Measurements from ENCODE around the gene NAALADL2. TPM values are rescaled to one million over a fixed set of nuclear protein-coding genes. Genes with fewer than 3 reads are reported as not detected.

Gene NAALADL2
- total and polyA plus RNA-seq, 2 donors (not counting 1 experiment from before 2014, with no cell fraction given), result 8.8 to 11.6 TPM

DNA sequence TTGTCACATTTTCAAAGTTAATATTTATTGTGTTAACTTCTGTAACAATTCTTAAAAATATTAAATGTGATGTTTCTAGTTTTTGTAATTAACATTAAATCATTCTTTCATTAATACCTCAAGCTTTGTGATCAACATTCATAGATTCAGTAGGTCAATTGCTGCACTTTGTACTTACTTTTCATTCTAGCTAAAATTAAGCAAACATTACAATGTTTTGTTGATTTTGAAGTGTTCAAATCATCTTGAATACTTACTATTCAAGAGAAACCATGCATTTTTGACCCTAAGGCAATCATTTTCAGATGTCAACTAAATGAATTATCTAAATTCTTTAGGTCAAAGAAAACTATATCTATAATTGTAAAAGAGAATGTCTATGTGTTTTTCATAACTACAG, 933.1 kb downstream of the NAALADL2 start:
- Histone ChIP-seq H3K4me2 (ENCODE audit: extremely low read depth, insufficient read depth, low read length) (no peak overlapping the region), H3K79me2 (ENCODE audit: control insufficient read depth, insufficient read depth, low read length) (no peaks in the 10 kb centered on the region), H4K20me1 (ENCODE audit: control insufficient read depth, extremely low read depth, insufficient read depth, low read length) (no peaks in the 10 kb centered on the region), H3K9me3 (ENCODE audit: control insufficient read depth, insufficient read depth, low read depth, low read length) (no peaks in the 10 kb centered on the region), H3K4me1 (ENCODE audit: control insufficient read depth, extremely low read depth, insufficient read depth, low read length) (no peaks in the 10 kb centered on the region), H3K27me3 (ENCODE audit: control insufficient read depth, insufficient read depth, low read length) (no peaks in the 10 kb centered on the region), H3K9ac (ENCODE audit: insufficient read depth, low read length) (no peak overlapping the region), H3K27ac (ENCODE audit: insufficient read depth, low read length) (no peak overlapping the region), H2AFZ (ENCODE audit: low read length) (no peak overlapping the region), H3K36me3 (ENCODE audit: control insufficient read depth, insufficient read depth, low read length) (no peaks in the 10 kb centered on the region), H3K4me3 (replicated peaks in 1 of 4; ENCODE audit: control extremely low read depth in 1 of 4, insufficient read depth in 1 of 4, low read depth in 3 of 4, low read length in 4 of 4) (no peak overlapping the region)
- no peak for DNase-seq (ENCODE audit: low read depth in 2 of 2)
- TF ChIP-seq, protein P1, sequence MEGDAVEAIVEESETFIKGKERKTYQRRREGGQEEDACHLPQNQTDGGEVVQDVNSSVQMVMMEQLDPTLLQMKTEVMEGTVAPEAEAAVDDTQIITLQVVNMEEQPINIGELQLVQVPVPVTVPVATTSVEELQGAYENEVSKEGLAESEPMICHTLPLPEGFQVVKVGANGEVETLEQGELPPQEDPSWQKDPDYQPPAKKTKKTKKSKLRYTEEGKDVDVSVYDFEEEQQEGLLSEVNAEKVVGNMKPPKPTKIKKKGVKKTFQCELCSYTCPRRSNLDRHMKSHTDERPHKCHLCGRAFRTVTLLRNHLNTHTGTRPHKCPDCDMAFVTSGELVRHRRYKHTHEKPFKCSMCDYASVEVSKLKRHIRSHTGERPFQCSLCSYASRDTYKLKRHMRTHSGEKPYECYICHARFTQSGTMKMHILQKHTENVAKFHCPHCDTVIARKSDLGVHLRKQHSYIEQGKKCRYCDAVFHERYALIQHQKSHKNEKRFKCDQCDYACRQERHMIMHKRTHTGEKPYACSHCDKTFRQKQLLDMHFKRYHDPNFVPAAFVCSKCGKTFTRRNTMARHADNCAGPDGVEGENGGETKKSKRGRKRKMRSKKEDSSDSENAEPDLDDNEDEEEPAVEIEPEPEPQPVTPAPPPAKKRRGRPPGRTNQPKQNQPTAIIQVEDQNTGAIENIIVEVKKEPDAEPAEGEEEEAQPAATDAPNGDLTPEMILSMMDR (conservative IDR thresholded peaks at IDR 0.05 in 1 of 2, IDR thresholded peaks at IDR 0.05 in 1 of 2; ENCODE audit: low read depth in 1 of 2, low read length in 2 of 2), result no peak
- no peak for TF ChIP-seq EZH2 (IDR thresholded peaks at IDR 0.05; ENCODE audit: low read length, missing control alignments)

DNA sequence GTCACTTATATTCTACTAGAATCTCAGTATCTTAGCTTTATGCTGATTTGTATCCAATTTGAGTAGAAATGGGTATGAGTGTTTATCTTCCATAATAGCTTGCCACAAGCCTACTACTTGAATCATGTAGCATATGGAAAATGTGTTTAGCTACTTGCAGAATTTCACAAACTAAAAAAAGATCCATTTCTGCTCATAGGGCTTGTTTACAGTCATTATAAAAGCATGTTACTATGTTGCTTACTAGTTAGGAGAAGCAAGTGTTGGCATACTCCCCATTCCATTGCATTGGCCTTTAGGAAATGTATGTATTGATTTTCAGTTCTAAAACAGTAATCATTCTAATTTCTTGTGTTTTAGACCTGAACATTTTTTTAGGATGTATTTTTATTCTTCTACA, 939.2 kb downstream of the NAALADL2 start:
- TF ChIP-seq, protein P1 (conservative IDR thresholded peaks at IDR 0.05 in 1 of 2, IDR thresholded peaks at IDR 0.05 in 1 of 2; ENCODE audit: low read depth in 1 of 2, low read length in 2 of 2), result no peak
- no peak for TF ChIP-seq EZH2 (IDR thresholded peaks at IDR 0.05; ENCODE audit: low read length, missing control alignments)

DNA sequence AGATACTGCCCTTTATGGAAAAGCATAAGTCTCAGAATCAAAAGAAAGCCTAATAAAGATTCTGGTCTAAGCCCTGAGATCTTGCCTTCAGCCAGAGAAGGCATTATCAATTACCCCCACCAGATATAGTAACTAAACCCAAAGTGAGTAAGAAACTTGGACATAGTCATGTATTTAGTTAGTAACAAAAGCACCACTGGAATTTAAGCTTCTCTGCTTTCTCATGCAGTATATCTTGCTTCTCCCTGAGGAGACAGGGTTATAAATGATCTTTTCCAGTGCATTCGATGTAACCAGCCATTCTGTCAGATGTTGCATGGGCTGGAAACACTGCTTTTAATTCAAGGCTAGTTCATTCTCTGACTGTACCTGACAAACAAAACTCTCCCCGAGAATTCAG, 946.7 kb downstream of the NAALADL2 start:
- Histone ChIP-seq H4K20me1 (ENCODE audit: control insufficient read depth, extremely low read depth, insufficient read depth, low read length) (no peaks in the 10 kb centered on the region), H3K27me3 (ENCODE audit: control insufficient read depth, insufficient read depth, low read length) (no peaks in the 10 kb centered on the region), H3K4me1 (ENCODE audit: control insufficient read depth, extremely low read depth, insufficient read depth, low read length) (no peaks in the 10 kb centered on the region), H3K4me2 (ENCODE audit: extremely low read depth, insufficient read depth, low read length) (no peak overlapping the region), H3K4me3 (replicated peaks in 1 of 4; ENCODE audit: control extremely low read depth in 1 of 4, insufficient read depth in 1 of 4, low read depth in 3 of 4, low read length in 4 of 4) (no peak overlapping the region), H3K9ac (ENCODE audit: insufficient read depth, low read length) (no peak overlapping the region), H3K79me2 (ENCODE audit: control insufficient read depth, insufficient read depth, low read length) (no peaks in the 10 kb centered on the region), H2AFZ (ENCODE audit: low read length) (no peak overlapping the region), H3K27ac (ENCODE audit: insufficient read depth, low read length) (no peak overlapping the region), H3K36me3 (ENCODE audit: control insufficient read depth, insufficient read depth, low read length) (no peaks in the 10 kb centered on the region), H3K9me3 (ENCODE audit: control insufficient read depth, insufficient read depth, low read depth, low read length) (no peaks in the 10 kb centered on the region)
- peak in 1 of 2 donors; percentile 55 for DNase-seq (ENCODE audit: low read depth in 2 of 2)
- TF ChIP-seq, protein P1 (conservative IDR thresholded peaks at IDR 0.05 in 1 of 2, IDR thresholded peaks at IDR 0.05 in 1 of 2; ENCODE audit: low read depth in 1 of 2, low read length in 2 of 2), result no peak
- no peak for TF ChIP-seq EZH2 (IDR thresholded peaks at IDR 0.05; ENCODE audit: low read length, missing control alignments)

More for the DNA sequence above, 939.2 kb downstream of the NAALADL2 start:
- Histone ChIP-seq H4K20me1 (ENCODE audit: control insufficient read depth, extremely low read depth, insufficient read depth, low read length) (no peaks in the 10 kb centered on the region), H3K9ac (ENCODE audit: insufficient read depth, low read length) (no peak overlapping the region), H3K4me2 (ENCODE audit: extremely low read depth, insufficient read depth, low read length) (no peak overlapping the region), H3K27me3 (ENCODE audit: control insufficient read depth, insufficient read depth, low read length) (no peaks in the 10 kb centered on the region), H3K4me1 (ENCODE audit: control insufficient read depth, extremely low read depth, insufficient read depth, low read length) (no peaks in the 10 kb centered on the region), H3K36me3 (ENCODE audit: control insufficient read depth, insufficient read depth, low read length) (no peaks in the 10 kb centered on the region), H3K27ac (ENCODE audit: insufficient read depth, low read length) (no peak overlapping the region), H2AFZ (ENCODE audit: low read length) (no peak overlapping the region), H3K9me3 (ENCODE audit: control insufficient read depth, insufficient read depth, low read depth, low read length) (no peaks in the 10 kb centered on the region), H3K79me2 (ENCODE audit: control insufficient read depth, insufficient read depth, low read length) (no peaks in the 10 kb centered on the region), H3K4me3 (replicated peaks in 1 of 4; ENCODE audit: control extremely low read depth in 1 of 4, insufficient read depth in 1 of 4, low read depth in 3 of 4, low read length in 4 of 4) (no peak overlapping the region)
- no peak for DNase-seq (ENCODE audit: low read depth in 2 of 2)
